GM23248 (cell line): ENCODE measurements around the gene NDP.

Experiments
- EZH2 ChIP-seq: fragments of 200-600 bp; sonication (generic); IDR thresholded peaks from 2 replicates; pipeline ENCODE4 v1.6.1; 2018; ENCODE audit warnings: antibody characterized with exemption, mild to moderate bottlenecking; ENCODE audit not compliant: insufficient read depth, poor library complexity, severe bottlenecking
- EZH2phosphoT487 ChIP-seq: fragments of 200-600 bp; sonication (generic); IDR thresholded peaks from 2 replicates; pipeline ENCODE4 v1.6.1; 2018; ENCODE audit warnings: antibody characterized with exemption, moderate library complexity, mild to moderate bottlenecking, low read depth; ENCODE audit not compliant: insufficient read depth

- TF ChIP-seq EZH2phosphoT487 (no peak), EZH2 (no peak)
Observed at GRCh38 chrX:43958529-43958928, 14.7 kb downstream of the NDP start.
